HG03521 (cell line): ENCODE measurements around the gene CNOT6.
"Not testable (repeated sequence)": the region's sequence is repeated elsewhere in the genome, so short reads cannot be mapped to it uniquely, and the experiment has no call there.

Source experiments
- ATAC-seq: cut with Tn5 transposase; IDR thresholded peaks from one replicate; pipeline ENCODE4 v1.9.1; 2021; ENCODE audit warnings: mild to moderate bottlenecking, moderate library complexity; ENCODE audit not compliant: unreplicated experiment

CNOT6 gene

GRCh38 chr5:180470966-180471582, 23.1 kb upstream of the CNOT6 start:
- no peak for ATAC-seq

DNA sequence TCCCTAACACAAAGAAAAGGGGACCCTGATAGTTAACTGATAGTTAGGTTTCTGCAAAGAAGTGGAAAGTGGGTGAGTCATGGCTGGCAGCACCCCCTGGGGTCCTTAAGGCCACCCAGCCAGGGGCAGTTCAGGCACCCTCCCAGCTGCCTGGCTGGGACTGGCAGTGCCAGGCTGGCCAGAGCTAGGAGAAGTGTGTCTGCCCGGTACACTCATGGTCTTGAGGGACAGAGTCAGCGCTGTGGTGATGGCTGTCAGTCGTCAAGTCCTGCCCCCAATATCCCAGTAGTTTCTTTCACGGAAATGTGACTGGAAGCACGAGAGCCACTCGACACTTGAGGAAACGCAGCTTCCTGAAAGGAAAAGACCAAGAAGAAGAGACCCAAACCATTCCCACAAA, 22.3 kb upstream of the CNOT6 start:
- ATAC-seq, result no peak

- no peak for ATAC-seq
These were observed 21.9 kb upstream of the CNOT6 start for GRCh38 chr5:180472269-180472668.

- ATAC-seq, result not testable (repeated sequence)
These were observed 20.8 kb upstream of the CNOT6 start for GRCh38 chr5:180473386-180473785.

GRCh38 chr5:180474569-180474968, 19.6 kb upstream of the CNOT6 start:
- ATAC-seq, result no peak

GRCh38 chr5:180475969-180476524, 18.1 kb upstream of the CNOT6 start:
- ATAC-seq, result not testable (repeated sequence)

- no peak for ATAC-seq
These were observed 9.4 kb upstream of the CNOT6 start for GRCh38 chr5:180484813-180485212.

DNA sequence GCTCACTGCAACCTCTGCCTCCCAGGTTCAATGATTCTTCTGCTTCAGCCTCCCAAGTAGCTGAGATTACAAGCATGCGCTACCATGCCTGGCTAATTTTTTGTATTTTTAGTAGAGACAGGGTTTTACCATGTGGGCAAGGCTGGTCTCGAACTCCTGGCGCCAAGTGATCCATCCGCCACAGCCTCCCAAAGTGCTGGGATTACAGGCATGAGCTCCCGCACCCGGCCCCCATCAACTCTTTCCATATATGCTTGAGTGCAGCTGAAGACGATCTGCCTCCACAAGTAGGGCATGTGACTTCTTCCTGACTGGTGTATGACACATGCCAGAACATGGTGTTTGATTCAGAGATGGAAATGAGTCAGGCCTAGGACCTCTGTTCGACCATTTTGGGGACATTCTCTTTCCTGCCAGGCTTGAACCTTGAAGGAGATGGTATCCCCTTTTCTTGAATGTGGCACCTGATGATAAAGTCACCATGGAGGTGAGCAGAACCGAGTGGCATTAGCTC, 7.5 kb upstream of the CNOT6 start:
- no peak for ATAC-seq

- no peak for ATAC-seq
These were observed 6.6 kb upstream of the CNOT6 start for GRCh38 chr5:180487556-180487955.

- no peak for ATAC-seq
These were observed 2.7 kb upstream of the CNOT6 start for GRCh38 chr5:180491496-180491895.

DNA sequence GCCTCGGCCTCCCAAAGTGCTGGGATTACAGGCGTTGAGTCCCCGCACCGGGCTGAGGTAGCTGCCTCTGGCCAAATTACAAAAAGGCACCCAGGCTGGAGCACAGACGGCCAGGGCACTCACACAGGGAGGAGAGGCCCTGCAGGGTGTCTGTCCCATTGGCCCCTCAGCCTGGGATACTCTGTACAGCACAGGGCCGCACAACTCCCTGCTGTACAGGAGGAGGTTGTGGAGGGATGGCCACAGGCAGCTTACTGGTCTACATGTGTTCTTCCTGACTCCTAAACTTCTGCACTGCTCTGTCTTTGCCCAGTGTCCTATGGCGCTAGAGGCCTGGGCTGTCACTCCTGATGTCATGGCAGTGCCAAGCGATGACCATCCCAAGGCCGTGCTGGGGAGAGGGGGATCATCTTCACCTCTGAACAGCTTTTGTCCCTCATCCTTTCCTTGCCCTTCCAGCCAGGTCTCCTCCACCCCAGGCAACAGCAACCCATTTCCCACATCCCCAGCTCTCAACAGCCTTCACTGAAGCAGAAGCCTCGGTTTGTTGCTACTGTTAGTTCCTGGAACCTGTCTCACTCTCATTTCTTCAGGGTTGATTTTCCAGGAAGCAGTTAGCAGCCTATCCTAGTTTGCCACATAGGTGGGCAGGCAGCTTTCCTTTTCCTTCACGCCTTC, 1.8 kb upstream of the CNOT6 start:
- ATAC-seq, result no peak

DNA sequence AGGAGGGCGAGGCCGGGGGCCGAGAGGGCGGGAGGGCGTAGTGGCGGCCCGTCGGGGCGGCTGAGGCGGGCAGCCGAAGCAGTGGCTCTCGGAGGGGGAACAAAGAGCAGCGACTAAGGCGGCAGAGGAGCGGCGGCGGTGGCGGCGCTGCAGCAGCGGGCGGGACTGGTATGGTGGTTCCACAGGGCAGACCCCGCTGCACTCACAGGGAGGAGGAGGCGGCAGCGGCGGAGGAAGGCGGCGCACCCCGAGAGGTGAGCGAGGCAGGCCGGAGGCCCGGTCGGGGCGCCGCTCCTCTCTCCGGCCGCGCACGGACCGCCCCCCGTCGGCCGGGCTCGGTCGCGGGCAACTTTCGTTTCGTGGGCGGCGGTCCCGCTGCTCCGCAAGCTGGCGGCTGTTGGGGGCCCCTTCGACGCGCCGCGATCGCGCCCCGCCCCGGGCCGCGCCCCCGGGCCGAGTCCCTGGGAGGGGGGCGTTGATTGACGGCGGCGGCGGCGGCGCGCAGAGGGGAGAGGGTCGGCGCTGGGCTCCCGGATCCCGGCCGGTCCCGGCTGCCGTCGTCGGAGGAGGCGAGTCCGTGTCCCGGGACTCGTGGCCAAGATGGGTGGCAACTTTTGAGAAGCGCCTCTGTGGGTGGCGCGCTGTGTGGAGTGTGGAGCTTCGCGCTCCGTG, 467 bp downstream of the CNOT6 start:
- peak; percentile 34 for ATAC-seq

- no peak for ATAC-seq
These were observed 1.1 kb downstream of the CNOT6 start for GRCh38 chr5:180495292-180495691.

DNA sequence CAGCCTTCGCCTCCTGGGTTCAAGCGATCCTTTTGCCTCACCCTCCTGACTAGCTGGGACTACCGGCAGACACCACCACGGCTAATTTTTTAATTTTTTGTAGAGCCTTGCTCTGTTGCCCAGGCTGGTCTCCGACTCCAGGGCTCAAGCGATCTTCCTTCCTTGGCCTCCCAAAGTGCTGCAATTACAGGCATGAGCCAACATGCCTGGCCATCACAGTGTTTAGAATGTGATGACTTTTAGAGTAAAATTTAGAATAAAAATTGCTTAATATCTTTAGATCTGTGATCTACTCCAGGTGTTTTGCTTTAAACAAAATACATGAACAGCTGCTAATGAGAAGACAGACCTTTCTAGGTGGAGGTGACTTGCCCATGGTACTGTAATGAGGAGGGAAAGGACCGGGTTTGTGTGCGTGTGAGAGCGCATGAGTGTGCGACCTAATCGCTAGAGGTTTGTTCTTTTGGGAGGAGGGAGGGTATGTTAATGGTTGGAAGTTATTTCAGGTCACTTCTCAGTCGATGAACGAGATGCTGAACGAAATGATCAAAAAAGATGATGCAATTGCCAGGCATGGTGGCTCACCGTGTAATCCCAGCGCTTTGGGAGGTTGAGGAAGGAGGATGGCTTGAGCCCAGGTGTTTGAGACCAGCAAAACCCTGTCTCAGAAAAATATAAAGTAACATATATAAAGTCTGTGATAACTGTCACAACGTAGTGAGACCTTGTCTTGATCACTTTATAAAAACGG, 2.0 kb downstream of the CNOT6 start:
- no peak for ATAC-seq

- not testable (repeated sequence) for ATAC-seq
These were observed 2.6 kb downstream of the CNOT6 start for GRCh38 chr5:180496806-180497205.

- not testable (repeated sequence) for ATAC-seq
These were observed 3.7 kb downstream of the CNOT6 start for GRCh38 chr5:180497865-180498264.

DNA sequence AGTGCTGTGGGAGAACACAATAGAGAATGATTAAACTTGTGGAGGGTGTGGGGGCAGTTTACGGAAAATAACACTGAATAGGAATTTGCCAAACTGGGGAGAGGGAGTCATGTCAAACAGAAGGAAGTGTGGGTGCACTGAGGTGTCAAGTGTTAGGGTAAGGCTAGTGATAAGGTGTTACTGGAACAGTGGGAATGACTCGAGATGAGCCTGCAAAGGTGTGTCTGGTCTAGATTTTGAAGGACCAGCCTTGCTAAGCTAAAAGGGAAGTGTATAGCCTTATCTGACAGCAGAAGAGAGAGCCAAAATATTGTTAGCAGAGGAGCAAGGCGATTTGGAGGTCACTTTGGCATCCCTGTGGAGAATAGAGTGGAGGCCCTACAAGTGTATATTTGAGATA, 4.2 kb downstream of the CNOT6 start:
- ATAC-seq, result no peak

GRCh38 chr5:180499684-180500083, 5.5 kb downstream of the CNOT6 start:
- ATAC-seq, result no peak

GRCh38 chr5:180500300-180500699, 6.1 kb downstream of the CNOT6 start:
- ATAC-seq, result not testable (repeated sequence)

GRCh38 chr5:180507661-180508060, 13.5 kb downstream of the CNOT6 start:
- ATAC-seq, result no peak

- no peak for ATAC-seq
These were observed 21.1 kb downstream of the CNOT6 start for GRCh38 chr5:180515294-180515693.
